Activated CD4-positive, CD25-positive, alpha-beta regulatory T cell treated with anti-CD3 and anti-CD28 coated beads, Interleukin-2, amount 50 U/mL, for 24 hours (primary cell): ENCODE data around the gene CLDN6.

Experiments
- ATAC-seq, 2 donors: fragments of 150-1000 bp; cut with Tn5 transposase; one replicate each; pipeline ENCODE4 v1.10.0; 2021; ENCODE audit warnings: mild to moderate bottlenecking in 1 of 2, moderate library complexity in 1 of 2

CLDN6 gene

GRCh38 chr16:2968738-2969544, 49.0 kb downstream of the CLDN6 start, which contains the start of gene PAQR4:
TSS of gene PAQR4 (plus strand) at chr16:2969348. CDS start at chr16:2969675, 327 bp downstream.
- peak; percentile 80 to 83 for ATAC-seq

- ATAC-seq = no peak
Measured at GRCh38 chr16:2968368-2968737, 49.6 kb downstream of the CLDN6 start.

- ATAC-seq = no peak
Measured at GRCh38 chr16:2967721-2968161, 50.2 kb downstream of the CLDN6 start.

- ATAC-seq = no peak
Measured at GRCh38 chr16:2967211-2967631, 50.8 kb downstream of the CLDN6 start.

GRCh38 chr16:2966808-2967191, 51.2 kb downstream of the CLDN6 start:
- ATAC-seq = no peak

GRCh38 chr16:2966043-2966807, 51.8 kb downstream of the CLDN6 start:
- no peak for ATAC-seq
